ENCODE results near the gene PLCB4. TPM values are rescaled to one million over a fixed set of nuclear protein-coding genes. Genes with fewer than 3 reads are reported as not detected.

Gene PLCB4
- polyA plus RNA-seq, 1 of the 3 experiments (the other 2 are of a cell fraction) = 5.5 TPM

GRCh38 chr20:9211016-9211760 is 142.3 kb downstream of the PLCB4 start:
- no peaks in the 10 kb centered on the region for H3K79me2 ChIP-seq (ENCODE audit: insufficient read depth)
- no peaks in the 10 kb centered on the region for H4K20me1 ChIP-seq (ENCODE audit: insufficient read depth)
- WGBS (ENCODE audit: low lambda C conversion rate) = 96% methylated on average over 4 of the region's 4 CpGs
- H3K27ac ChIP-seq (ENCODE audit: low read depth in 2 of 2, low read length in 1 of 2) = no peak overlapping the region
- no peaks in the 10 kb centered on the region for H3K36me3 ChIP-seq (replicated peaks in 1 of 2; ENCODE audit: control insufficient read depth in 1 of 2, insufficient read depth in 2 of 2, low read length in 1 of 2)
- H2AFZ ChIP-seq (ENCODE audit: low read depth) = no peak overlapping the region
- DNase-seq = no peak
- ChIA-PET POLR2A (no interaction called here), CTCF (interaction anchor here (0.9 to 1.0 kb wide), 2 partner anchors 34 to 357 kb away, joined by 3 read pairs; no protein-coding TSS in a partner anchor)
- no peak overlapping the region for H3K9ac ChIP-seq
- TF ChIP-seq YY1 (IDR thresholded peaks at IDR 0.05; ENCODE audit: low read depth) = no peak
- TF ChIP-seq FOXM1 (IDR thresholded peaks at IDR 0.05; ENCODE audit: low read depth) = no peak
- no peak for TF ChIP-seq EZH2phosphoT487 (IDR thresholded peaks at IDR 0.05; ENCODE audit: borderline replicate concordance, low read depth)
- no peak for TF ChIP-seq SIN3A (IDR thresholded peaks at IDR 0.05; ENCODE audit: borderline replicate concordance, low read depth, low read length)
- TF ChIP-seq FOXJ3 (CRISPR knock-in tag; IDR thresholded peaks at IDR 0.05) = no peak
- TF ChIP-seq TEAD4 (IDR thresholded peaks at IDR 0.05; ENCODE audit: borderline replicate concordance, insufficient read depth) = no peak
- TF ChIP-seq REST (IDR thresholded peaks at IDR 0.05; ENCODE audit: low read depth, low read length) = no peak
- no peak for TF ChIP-seq MXI1 (IDR thresholded peaks at IDR 0.05; ENCODE audit: low read depth, low read length)
- no peak for TF ChIP-seq FOSL2 (IDR thresholded peaks at IDR 0.05; ENCODE audit: borderline replicate concordance, low read depth)
- TF ChIP-seq RCOR1 (IDR thresholded peaks at IDR 0.05; ENCODE audit: low read length) = no peak
- TF ChIP-seq RXRA (IDR thresholded peaks at IDR 0.05; ENCODE audit: borderline replicate concordance, low read depth) = no peak
- TF ChIP-seq TAF1 (IDR thresholded peaks at IDR 0.05; ENCODE audit: borderline replicate concordance, low read depth, low read length) = no peak
- TF ChIP-seq EP300 (IDR thresholded peaks at IDR 0.05; ENCODE audit: borderline replicate concordance in 1 of 2, low read depth in 1 of 2, low read length in 1 of 2) = no peak
- TF ChIP-seq JUND (IDR thresholded peaks at IDR 0.05) = no peak
- TF ChIP-seq MAX (IDR thresholded peaks at IDR 0.05; ENCODE audit: low read depth) = no peak
- H3F3A ChIP-seq (replicated peaks; ENCODE audit: insufficient read depth) = peaks cover 3% of the 10 kb centered on the region
- no peaks in the 10 kb centered on the region for H3K27me3 ChIP-seq (ENCODE audit: insufficient read depth)
- no peaks in the 10 kb centered on the region for H3K9me2 ChIP-seq
- H3K9me3 ChIP-seq = no peaks in the 10 kb centered on the region
- H3K4me1 ChIP-seq (ENCODE audit: control insufficient read depth in 1 of 2, insufficient read depth in 2 of 2, low read depth in 1 of 2, low read length in 1 of 2) = no peaks in the 10 kb centered on the region
- H3K4me2 ChIP-seq = no peak overlapping the region
- no peak overlapping the region for H3K4me3 ChIP-seq (ENCODE audit: low read depth in 2 of 2, low read length in 1 of 2)

Data from SK-N-SH (cell line).